IPS-18c (cell line): ENCODE results near the gene PPP1R9B.

Source experiments
- H3K4me3 ChIP-seq: 2 replicates; pipeline ENCODE4 v1.7.0; 2013; ENCODE audit warnings: low read depth, mild to moderate bottlenecking, low read length, moderate library complexity; ENCODE audit not compliant: insufficient read depth
- H3K9me3 ChIP-seq: one replicate; pipeline ENCODE4 v1.6.1; 2013; ENCODE audit warnings: mild to moderate bottlenecking, low read length, moderate library complexity; ENCODE audit not compliant: control insufficient read depth, insufficient read depth

PPP1R9B gene

DNA sequence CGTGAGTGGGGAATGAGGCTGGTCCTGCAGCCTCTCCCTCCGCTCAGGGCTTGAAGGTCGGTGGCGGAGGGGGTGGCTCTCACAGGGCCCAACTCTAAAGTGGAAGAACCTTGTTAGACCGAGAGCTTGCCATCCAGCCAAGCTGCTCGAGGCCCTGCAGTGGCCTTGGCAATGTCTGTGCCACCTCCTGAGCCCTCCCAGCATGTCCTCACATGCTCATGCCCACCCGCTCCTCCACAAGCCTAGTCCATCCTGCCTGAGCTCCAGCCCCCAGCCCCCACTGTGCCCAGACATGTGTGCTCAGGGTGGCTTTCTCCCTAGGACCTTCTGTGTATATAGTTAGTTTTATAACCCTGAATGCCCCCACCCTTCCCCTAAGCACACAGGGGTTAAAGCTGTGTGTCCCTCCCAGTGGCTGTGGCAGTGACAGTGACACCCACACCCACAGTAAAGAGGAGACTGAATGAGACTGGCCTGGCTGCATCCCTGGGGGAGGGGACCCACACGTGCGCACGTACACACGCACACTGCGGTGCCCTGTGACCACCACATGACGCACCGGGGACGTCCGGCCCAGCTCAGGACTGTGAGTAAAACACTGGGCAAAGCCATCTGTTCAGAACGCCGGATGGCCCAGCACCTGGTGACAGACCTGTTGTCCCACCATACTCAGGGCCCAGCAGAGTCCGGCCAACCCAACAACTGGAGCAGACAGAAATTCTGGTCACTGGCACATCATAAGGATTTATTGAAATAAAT, 39.7 kb downstream of the PPP1R9B start:
- H3K9me3 ChIP-seq: no peaks in the 10 kb centered on the region
- H3K4me3 ChIP-seq: no peak overlapping the region

DNA sequence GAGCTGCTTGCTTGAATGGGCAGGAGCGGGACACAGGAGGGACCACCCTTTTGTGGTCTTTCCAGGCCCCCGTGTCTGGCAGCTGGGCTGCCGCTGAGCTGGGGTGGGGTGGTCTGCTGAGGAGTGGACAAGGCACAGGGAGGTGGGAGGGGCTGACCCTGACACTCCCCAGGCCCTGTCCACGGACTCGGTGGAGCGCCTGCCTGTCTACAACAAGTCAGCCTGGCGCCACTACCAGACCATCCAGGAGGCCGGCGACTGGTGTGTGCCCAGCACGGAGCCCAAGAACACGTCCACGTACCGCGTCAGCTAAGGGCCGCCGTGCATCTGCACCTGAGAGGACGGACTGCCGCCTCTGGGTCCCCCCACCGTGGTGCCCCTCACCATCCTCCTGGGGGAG, 40.7 kb downstream of the PPP1R9B start:
- H3K9me3 ChIP-seq: no peaks in the 10 kb centered on the region
- no peak overlapping the region for H3K4me3 ChIP-seq

DNA sequence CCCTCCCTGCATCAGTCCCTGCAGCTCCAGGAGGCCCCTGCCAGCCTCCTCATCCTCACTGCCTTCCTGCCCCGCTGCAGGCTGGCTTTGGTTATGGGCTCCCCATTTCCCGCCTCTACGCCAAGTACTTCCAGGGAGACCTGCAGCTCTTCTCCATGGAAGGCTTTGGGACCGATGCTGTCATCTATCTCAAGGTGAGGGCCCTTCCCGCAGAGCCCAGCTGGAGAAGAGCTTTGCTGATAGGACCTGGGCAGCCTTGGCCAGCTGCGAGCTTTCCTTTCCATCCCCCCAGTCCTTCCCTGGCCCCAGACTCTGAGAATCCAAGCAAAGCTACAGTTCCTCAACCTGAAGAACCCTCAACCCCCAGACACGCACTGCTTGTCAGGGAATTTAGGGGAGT, 41.3 kb downstream of the PPP1R9B start:
- no peaks in the 10 kb centered on the region for H3K9me3 ChIP-seq

DNA sequence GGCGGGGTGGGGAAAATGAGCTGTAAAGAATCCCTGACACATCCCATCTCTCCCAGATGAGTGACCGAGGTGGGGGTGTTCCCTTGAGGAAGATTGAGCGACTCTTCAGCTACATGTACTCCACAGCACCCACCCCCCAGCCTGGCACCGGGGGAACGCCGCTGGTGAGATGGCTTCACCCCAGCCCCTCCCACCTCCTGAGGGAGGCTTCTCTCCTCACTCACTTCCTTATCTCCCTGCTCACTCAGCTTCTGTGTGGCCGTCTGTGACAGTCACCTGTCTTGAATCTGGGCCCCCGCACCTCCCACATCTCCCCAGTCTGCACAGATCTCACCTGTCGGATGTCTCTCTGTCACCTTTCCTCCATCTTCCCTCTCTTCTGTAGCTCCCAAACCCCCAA, 41.9 kb downstream of the PPP1R9B start:
- no peaks in the 10 kb centered on the region for H3K9me3 ChIP-seq
- H3K4me3 ChIP-seq: no peak overlapping the region

More for the DNA sequence above, 41.3 kb downstream of the PPP1R9B start:
- H3K4me3 ChIP-seq: no peak overlapping the region

DNA sequence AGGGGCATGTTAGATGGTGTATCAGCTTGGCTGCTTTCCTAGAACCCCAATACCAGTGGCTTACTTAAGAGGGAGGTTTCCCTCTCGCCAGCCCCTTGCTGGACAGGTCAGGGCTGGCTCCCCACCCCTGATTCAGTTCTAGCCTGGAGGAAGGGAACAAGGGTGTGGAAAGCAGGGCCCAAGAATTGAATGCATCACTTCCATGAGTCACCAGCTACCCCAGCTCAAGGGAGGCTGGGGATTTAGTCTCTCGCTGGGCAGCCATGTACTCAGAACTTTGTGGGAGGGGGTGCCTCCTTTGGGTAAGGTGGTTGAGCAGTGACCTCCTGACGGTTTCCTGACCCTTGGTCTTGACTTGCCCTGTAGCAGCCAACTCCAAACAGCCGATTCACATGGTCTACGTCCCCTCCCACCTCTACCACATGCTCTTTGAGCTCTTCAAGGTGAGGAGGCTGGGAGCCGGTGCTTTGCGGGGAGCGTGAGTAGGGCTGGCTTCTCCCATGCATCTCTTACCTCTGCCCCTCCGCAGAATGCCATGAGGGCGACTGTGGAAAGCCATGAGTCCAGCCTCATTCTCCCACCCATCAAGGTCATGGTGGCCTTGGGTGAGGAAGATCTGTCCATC, 42.6 kb downstream of the PPP1R9B start:
- H3K4me3 ChIP-seq: no peak overlapping the region
- no peaks in the 10 kb centered on the region for H3K9me3 ChIP-seq

DNA sequence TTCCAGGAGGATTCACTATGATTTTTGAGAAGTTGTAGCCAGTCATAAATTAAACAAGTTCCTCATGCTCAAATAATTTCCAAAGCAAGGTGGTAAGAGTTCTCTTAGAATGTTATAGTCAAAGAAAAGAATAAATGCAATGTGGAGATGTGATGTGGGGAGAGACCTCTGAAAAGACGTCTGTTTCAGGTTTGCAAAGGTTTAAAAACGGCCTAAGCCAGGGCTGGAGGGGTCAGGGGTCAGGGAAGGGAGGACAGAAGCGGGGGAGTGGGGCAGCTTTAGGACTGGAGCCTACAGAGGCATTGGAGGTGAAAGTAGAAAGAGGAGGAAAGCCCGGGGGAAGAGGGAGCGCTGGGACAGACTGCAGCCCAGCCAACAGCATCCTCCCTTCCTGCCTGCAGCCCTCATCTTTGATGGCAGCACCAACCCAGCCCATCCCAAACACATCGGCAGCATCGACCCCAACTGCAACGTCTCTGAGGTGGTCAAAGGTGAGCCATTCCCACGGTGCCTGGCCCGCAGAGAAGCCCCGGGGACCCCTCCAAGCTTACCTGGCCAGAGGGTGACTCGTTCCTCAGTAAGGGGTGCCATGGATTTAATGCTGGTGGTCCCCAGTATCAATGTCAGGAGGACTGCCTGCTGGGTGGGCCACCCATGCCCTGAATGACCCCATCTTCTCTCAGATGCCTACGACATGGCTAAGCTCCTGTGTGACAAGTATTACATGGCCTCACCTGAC, 43.9 kb downstream of the PPP1R9B start:
- H3K4me3 ChIP-seq: no peak overlapping the region
- no peaks in the 10 kb centered on the region for H3K9me3 ChIP-seq

DNA sequence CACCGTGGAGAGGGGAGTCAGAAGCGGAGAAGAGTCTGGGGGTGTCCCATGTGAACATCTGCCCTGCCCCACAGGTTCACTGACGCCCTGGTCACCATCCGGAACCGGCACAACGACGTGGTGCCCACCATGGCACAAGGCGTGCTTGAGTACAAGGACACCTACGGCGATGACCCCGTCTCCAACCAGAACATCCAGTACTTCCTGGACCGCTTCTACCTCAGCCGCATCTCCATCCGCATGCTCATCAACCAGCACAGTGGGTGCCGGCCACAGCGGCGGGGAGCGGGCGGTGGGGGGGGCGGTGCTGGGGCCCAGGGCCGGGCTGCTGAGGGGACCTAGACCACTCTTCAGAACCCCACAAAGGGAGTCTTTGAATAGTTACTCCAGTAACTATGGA, 44.7 kb downstream of the PPP1R9B start:
- Histone ChIP-seq H3K4me3 (no peak overlapping the region), H3K9me3 (no peaks in the 10 kb centered on the region)

DNA sequence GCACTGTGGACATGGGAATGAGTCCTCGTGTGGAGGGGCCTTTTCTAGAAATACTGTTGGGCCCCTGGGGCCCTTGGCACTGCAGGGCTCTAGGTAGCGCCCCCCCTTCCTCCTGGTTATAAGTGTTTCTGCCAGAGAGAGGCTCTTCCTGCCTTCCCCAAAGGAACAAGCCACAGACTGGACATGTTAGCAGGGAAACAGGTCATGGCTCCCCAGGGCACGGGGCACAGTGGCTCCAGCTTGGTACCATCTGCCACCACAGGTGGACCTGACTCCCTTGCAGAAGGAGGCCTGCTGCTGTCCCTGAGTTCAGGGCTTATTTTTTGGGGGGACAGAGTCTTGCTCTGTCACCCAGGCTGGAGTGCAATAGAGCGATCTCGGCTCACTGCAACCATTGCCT, 46.5 kb downstream of the PPP1R9B start:
- no peak overlapping the region for H3K4me3 ChIP-seq
- H3K9me3 ChIP-seq: no peaks in the 10 kb centered on the region

DNA sequence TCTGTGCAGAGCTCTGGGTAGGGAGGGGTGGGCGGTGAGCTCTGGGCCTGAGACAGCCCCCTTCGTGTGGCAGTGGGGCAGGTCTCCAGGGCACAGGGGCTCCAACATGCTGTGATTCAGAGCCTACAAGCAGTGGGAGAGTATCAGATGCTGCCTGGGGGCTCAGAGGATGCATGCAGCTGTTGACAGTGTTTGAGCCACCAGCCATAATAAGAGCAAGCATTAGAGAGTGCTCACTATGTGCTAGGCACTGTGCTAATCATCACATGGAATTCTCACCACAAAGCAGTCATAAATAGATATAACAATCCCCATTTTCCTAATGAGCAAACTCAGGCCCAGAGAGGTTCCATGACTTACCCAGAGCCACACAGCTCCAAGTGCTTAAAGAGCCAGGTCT, 47.2 kb downstream of the PPP1R9B start:
- no peaks in the 10 kb centered on the region for H3K9me3 ChIP-seq
- no peak overlapping the region for H3K4me3 ChIP-seq

DNA sequence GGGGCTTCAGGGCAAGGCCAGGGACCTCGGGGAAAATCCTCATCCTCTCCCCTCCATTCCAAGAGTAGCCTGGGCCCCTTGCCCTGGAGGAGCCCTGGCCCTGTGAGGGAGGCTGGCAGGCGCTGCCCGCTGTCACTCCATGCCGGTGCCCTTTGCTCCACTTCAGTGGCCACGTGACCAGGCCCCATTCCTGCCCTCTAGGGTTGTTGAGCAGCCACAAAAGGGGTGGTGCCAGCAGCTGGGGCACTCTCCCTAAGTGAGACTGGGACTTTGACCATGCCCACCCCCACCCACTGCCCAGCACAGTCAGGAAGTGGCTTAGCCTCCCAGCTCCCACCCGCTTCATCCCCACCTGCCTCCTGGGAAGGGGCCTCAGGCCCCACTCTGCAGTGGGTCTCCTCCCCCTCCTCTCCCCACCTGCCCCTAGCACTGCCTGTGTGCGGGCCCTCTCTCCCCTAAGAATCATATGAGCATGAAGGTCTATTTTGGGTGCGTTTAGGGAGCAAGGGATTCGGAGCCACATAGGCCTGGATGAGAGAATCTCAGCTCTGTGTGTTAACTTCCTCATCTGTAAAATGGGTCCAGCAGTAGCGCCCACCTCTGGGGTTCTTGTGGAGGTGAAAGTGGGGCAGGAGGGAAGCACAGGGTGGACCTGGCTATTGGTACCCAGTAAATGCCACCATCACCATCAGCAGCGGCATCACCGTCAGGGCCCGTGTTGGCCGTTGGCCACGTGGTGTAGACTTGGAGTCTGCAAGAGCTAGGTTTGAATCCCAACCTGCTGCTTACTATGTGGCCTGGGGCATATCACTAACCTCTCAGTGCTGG, 48.1 kb downstream of the PPP1R9B start:
- H3K9me3 ChIP-seq: no peaks in the 10 kb centered on the region
- H3K4me3 ChIP-seq: no peak overlapping the region

DNA sequence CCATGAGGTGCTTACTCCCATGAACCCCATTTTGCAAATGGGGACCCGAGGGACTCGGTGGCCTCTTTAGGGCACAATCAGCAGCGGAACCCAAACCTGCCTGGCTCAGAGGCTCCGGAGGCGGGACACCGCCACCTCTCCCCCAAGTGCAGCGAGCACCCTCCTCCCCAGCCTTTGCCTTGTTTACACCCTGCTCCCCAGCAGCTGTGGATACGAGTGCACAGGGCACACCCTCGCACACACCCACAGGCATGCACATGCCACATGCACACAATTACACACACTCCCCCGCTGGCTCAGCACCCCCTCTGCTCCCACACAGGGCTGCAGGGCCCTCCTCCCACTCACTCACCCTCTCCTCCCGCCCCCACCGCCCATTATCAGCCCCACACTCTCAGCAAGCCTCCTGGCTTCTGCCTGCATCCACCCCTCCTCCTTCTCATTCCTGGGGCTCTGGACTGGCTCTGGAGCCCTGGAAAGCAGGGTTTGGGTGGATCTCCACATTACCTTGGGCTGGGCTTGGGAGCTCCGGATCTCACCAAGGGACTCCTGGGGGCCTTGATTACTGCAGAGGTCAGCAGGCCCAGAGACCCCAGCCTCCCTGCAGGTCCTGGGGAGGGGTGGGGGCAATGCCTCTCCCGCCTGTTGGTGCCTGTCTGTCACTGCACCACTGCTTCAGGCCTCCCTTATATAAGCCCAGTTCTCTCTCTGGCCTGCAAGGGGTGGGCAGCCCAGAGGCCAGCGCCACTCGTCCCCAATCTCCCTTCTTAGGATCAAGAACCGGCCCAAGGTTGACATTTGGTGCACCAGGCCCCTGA, 48.9 kb downstream of the PPP1R9B start:
- Histone ChIP-seq H3K4me3 (no peak overlapping the region), H3K9me3 (no peaks in the 10 kb centered on the region)

DNA sequence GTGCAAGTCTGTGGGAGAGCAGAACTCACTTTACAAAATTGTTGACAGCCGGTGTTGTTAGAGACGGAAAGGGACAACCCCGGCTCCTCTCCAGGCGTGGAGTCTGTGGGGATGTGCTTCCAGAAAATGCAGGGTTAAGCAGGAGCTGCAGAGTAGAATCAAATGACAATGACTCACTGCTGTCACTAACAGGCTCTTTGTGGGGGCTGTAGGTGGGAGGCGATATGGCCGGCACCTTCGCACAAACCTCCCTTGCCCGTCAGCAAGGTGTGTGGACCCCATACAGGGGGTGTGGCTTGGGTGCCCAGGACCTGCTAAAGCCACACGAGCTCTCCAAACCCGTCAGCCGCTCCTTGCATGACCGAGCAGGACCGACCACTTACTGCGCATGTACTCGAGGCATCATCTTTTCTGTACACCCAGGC, 49.5 kb downstream of the PPP1R9B start:
- H3K4me3 ChIP-seq: no peak overlapping the region
- H3K9me3 ChIP-seq: no peaks in the 10 kb centered on the region

DNA sequence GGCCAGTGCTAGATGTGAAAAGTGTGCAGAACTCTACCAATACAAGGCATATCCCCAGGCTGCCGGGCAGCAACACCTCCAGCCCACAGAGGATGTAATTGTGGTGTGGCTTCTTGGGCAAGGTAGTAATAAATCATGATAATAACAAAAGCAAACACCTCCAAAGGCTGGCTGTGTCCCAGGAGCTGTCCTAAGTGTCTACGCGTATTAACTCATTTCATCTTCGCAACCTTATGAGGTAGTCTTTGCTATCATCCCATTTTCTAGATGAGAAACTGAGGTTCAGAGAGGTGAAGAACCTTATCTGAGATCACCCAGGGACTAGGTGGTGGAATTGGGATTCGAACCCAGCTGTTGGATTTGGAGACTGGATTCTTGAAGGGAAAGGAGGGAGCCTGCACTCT, 50.0 kb downstream of the PPP1R9B start:
- H3K4me3 ChIP-seq: no peak overlapping the region
- H3K9me3 ChIP-seq: no peaks in the 10 kb centered on the region

DNA sequence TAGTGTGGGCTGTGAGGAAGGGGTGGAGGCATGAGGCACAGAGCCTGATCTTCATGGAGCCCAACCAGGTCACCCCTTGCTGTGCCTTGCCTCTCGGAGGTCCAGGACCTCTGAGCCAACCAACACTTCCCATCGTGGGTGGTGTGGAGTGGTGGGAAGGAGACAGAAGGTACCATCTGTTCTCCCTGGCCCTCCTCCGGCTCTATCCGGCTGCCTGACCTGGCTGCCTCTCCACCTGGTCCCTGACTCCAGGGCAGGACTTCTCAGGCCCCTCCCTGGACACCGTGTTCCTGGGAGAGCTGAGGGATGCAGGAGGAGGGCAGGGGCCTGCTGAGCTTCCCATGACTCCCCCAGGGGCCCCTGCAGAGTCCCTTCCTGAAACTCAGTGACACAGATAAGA, 51.5 kb downstream of the PPP1R9B start:
- Histone ChIP-seq H3K9me3 (no peaks in the 10 kb centered on the region), H3K4me3 (no peak overlapping the region)

DNA sequence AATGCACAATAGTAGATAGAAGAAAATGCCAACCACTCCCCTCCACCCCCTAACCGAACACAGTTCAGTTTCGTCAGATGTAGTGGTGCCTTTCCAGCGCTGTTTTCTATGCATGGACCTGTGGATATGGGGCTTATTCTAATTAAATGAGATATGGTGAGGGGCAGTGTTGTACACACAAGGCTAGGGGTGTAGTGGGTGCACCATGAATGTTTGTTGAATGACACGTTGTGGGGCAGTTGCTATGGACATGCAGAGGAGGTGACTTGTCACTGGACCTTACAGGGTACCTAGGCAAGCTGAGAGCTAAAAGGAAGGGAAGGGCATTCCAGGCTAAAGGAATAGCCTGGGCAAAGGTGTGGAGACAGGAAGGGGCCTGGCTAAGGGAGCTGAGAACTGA, 51.9 kb downstream of the PPP1R9B start:
- Histone ChIP-seq H3K4me3 (no peak overlapping the region), H3K9me3 (no peaks in the 10 kb centered on the region)

DNA sequence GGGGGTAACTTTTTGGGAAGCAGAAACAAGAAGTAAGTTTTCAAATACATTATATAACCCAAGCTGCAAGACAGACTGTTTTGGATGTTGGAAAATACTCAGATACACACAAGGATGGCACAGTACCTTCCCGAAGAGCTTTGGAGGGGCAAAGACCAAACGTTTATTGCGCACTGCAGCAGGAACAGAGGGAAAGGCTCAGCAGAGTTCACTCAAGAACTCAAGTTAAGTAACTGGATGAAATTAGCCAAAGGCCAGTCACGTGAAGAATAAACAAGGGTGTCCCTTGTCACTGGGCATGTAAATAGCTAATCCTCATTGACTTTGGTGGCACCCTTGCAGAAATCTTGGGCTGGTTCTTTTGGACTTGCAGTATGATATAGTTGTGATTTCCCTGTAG, 52.6 kb downstream of the PPP1R9B start:
- Histone ChIP-seq H3K9me3 (no peaks in the 10 kb centered on the region), H3K4me3 (no peak overlapping the region)

DNA sequence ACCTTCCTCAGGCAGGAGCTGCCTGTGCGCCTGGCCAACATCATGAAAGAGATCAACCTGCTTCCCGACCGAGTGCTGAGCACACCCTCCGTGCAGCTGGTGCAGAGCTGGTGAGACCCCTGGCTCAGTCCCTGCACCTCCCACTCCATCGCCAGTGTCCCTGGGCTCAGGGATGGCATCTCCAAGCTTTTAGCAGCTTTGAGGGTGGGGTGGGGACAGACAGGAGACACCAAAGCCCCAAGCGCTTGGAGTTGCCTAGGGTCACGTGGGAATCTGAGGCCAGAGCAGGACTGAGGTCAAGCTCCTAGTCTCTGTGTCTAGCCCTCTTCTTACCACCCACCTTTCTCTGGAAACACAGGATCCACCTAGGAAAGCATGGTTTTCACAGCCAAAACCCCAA, 53.0 kb downstream of the PPP1R9B start:
- no peak overlapping the region for H3K4me3 ChIP-seq
- no peaks in the 10 kb centered on the region for H3K9me3 ChIP-seq
